Measurements from ENCODE around the gene NCAM1. TPM values are rescaled to one million over a fixed set of nuclear protein-coding genes. Genes with fewer than 3 reads are reported as not detected.
A peak's percentile ranks its signal among the peaks of the same experiment; 100 is the strongest.

Gene NCAM1
- total and polyA plus RNA-seq, 2 experiments from 2014 or later = 0.76 to 1.6 TPM

GRCh38 chr11:113192121-113192925, 231.1 kb downstream of the NCAM1 start:
- Mint-ChIP-seq H3K27me3 (ENCODE audit: insufficient read depth, low read depth, poor library complexity) (peaks cover 3% of the 10 kb centered on the region), H3K4me1 (peaks cover 9% of the 10 kb centered on the region), H3K36me3 (ENCODE audit: low read depth) (no peaks in the 10 kb centered on the region), H3K9me3 (no peaks in the 10 kb centered on the region), H3K27ac (no peak overlapping the region), H3K4me3 (no peak overlapping the region)
- DNase-seq (ENCODE audit: low spot score) (no peak), ATAC-seq (peak; percentile 57; the same call in 2 of the 3 replicates)
- H2AFZ ChIP-seq = peak overlapping the region; percentile 81
- H3K4me2 ChIP-seq = no peak overlapping the region
- H4K20me1 ChIP-seq (replicated peaks; ENCODE audit: insufficient read depth) = no peaks in the 10 kb centered on the region
- no peaks in the 10 kb centered on the region for H3F3A ChIP-seq (replicated peaks; ENCODE audit: low read depth)
- H3K4me3 ChIP-seq = no peak overlapping the region
- no peaks in the 10 kb centered on the region for H3K36me3 ChIP-seq (ENCODE audit: insufficient read depth)
- TF ChIP-seq CTCF (conservative IDR thresholded peaks at IDR 0.05; ENCODE audit: low read depth in 2 of 2) = no peak
- TF ChIP-seq EZH2 (IDR thresholded peaks at IDR 0.05; ENCODE audit: low read depth, unreplicated experiment) = no peak
- TF ChIP-seq ZNF331 (CRISPR knock-in tag; IDR thresholded peaks at IDR 0.05; ENCODE audit: low read depth) = no peak
- TF ChIP-seq EZH2phosphoT487 (IDR thresholded peaks at IDR 0.05; ENCODE audit: unreplicated experiment) = no peak
- no peak for TF ChIP-seq ZNF114 (CRISPR knock-in tag; IDR thresholded peaks at IDR 0.05)
- peaks cover 10% of the 10 kb centered on the region; the same call in 1 of the 2 replicates for H3K4me1 ChIP-seq (ENCODE audit: insufficient read depth)
- H3K79me2 ChIP-seq (replicated peaks; ENCODE audit: insufficient read depth) = no peaks in the 10 kb centered on the region
- no peaks in the 10 kb centered on the region for H3K9me2 ChIP-seq (ENCODE audit: insufficient read depth)
- no peak overlapping the region for H3K27ac ChIP-seq (ENCODE audit: low read depth)
- no peaks in the 10 kb centered on the region for H3K27me3 ChIP-seq (ENCODE audit: insufficient read depth)

DNA sequence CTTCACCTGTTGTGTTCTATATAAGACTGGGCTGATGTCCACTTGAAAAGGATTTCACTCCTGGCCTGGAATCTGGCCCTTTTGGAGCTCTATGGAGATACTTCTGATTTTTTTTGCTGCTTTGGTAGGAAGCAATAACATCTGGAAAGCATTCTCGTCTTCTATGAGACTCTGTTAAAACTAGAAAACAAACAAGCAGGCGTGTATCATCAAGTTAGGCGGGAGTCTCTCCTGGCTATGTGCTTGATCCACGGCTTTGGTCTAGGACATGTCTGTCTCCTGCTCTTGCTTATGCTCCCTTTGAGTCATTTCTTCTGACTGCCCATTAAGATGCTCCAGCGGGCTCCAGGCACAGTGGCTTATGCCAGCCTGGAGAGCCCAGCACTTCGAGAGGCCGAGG, 231.8 kb downstream of the NCAM1 start:
- Histone ChIP-seq H3K36me3 (ENCODE audit: insufficient read depth) (no peaks in the 10 kb centered on the region), H3K9me2 (ENCODE audit: insufficient read depth) (no peaks in the 10 kb centered on the region), H3K4me1 (ENCODE audit: insufficient read depth) (peaks cover 10% of the 10 kb centered on the region; the same call in 1 of the 2 replicates), H3K4me2 (no peak overlapping the region), H3K27me3 (ENCODE audit: insufficient read depth) (no peaks in the 10 kb centered on the region), H3F3A (replicated peaks; ENCODE audit: low read depth) (no peaks in the 10 kb centered on the region), H3K27ac (ENCODE audit: low read depth) (no peak overlapping the region), H3K79me2 (replicated peaks; ENCODE audit: insufficient read depth) (no peaks in the 10 kb centered on the region), H3K4me3 (no peak overlapping the region), H4K20me1 (replicated peaks; ENCODE audit: insufficient read depth) (no peaks in the 10 kb centered on the region), H2AFZ (no peak overlapping the region)
- Mint-ChIP-seq H3K4me3 (no peak overlapping the region), H3K27ac (no peak overlapping the region), H3K4me1 (peaks cover 9% of the 10 kb centered on the region), H3K36me3 (ENCODE audit: low read depth) (no peaks in the 10 kb centered on the region), H3K9me3 (no peaks in the 10 kb centered on the region), H3K27me3 (ENCODE audit: insufficient read depth, low read depth, poor library complexity) (peaks cover 3% of the 10 kb centered on the region)
- ATAC-seq (no peak), DNase-seq (ENCODE audit: low spot score) (no peak)
- TF ChIP-seq ZNF114 (CRISPR knock-in tag; IDR thresholded peaks at IDR 0.05) = no peak
- no peak for TF ChIP-seq CTCF (conservative IDR thresholded peaks at IDR 0.05; ENCODE audit: low read depth in 2 of 2)
- TF ChIP-seq EZH2 (IDR thresholded peaks at IDR 0.05; ENCODE audit: low read depth, unreplicated experiment) = no peak
- no peak for TF ChIP-seq CREB1 (CRISPR knock-in tag; IDR thresholded peaks at IDR 0.05; ENCODE audit: low read depth)
- TF ChIP-seq NANOG (IDR thresholded peaks at IDR 0.05; ENCODE audit: borderline replicate concordance) = no peak
- no peak for TF ChIP-seq JUNB (IDR thresholded peaks at IDR 0.05; ENCODE audit: unreplicated experiment)
- TF ChIP-seq ZNF331 (CRISPR knock-in tag; IDR thresholded peaks at IDR 0.05; ENCODE audit: low read depth) = no peak
